A375 (cell line): ENCODE measurements around the gene APBB3. TPM values are rescaled to one million over a fixed set of nuclear protein-coding genes. Genes with fewer than 3 reads are reported as not detected.

Experiments used
- small RNA-seq: library from RNA; depleted of rRNA; stranded (forward); fragments of <200 nt; gene quantifications from one replicate; pipeline ENCODE3, GENCODE V24; 2014
- total RNA-seq: library from RNA; depleted of rRNA; stranded (reverse); fragments of >200 nt; shearing (Covaris generic); gene quantifications from 2 replicates; pipeline ENCODE4 v1.2.3, GENCODE V29; 2014; rRNA removed

APBB3 gene
- total RNA-seq, result 21.5 and 23.7 TPM in 2 replicates

GRCh38 chr5:140564196-140565023 is at the start of gene APBB3, which contains the start of gene SLC35A4:
APBB3 (minus strand) TSS chr5:140564598; CDS start chr5:140564245, 353 bp downstream.
SLC35A4 (plus strand) TSS chr5:140564828; CDS start chr5:140567170, 2,342 bp downstream.

DNA sequence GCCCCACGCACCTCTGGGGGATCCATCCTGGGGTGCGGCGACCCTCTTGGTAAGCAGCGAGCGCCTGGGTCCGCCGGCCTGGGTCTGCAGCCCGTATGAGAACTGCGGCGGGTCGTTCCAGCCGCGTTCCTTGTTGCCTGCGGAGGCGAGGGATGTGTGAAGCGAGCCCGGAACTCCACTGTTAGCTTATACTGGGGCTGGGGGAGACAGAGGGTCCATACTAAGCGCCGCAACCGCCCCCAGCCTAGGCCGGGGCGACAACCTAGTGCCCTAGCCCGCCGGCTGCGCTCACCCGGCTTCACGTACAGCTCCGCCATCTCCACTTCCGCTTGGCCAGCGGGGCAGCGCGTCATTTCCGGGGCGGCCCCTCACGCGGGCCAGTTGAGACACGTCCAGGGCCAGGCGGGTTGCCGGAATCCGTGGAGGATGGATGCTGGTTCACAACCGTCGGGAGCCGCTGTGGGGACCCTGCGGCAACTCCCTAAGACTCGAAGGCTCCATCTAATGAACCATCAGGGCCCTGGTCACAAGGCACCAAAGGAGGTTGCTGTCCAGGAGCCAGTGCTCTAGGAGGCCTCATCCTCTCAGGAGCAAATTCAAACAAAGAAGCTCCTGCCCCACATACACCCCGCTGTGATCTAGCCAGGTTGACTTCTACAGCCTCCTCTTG is 7.1 kb downstream of the APBB3 start, which contains the start of gene SRA1:
SRA1 (minus strand) TSS at position 338 of the 670 bp plus-strand sequence; CDS start at position 317, 21 bp downstream.

DNA sequence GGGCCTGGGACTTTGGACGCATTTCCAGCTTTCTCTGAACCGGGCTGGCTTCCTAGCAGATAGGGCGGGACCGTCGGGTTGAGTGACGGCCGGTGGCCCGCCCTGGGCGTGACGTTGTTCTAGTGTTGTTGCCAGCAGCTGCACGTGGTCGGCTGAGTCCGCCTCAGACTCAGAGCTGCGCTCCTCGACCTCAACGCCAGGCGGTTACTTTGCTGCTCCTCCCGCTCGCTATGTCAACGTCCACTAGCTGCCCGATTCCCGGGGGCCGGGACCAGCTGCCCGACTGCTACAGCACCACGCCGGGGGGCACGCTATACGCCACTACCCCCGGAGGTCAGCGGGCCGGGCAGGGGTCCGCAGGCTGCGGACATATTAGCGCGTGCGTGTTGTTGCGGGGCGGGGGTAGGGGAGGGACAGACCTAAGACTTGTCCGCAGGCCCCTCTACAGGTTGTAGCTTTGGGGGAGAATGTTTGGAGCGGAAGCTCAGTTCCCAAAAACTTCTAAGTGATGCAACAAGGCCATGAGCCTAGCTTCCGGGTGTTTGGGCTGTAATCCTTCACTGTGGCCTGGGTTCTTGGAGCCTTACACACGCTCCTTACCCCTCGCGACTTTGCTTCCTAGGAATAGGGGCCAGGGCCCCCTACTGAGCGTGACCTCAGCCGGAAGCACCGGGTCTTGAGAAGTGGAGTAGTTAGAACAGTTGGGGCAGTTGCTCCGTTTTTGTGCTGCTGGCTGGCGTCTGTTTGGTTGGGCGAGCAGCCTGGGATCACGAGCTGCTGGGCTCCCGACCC is 16.7 kb downstream of the APBB3 start, which contains the start of gene EIF4EBP3:
EIF4EBP3 (plus strand) TSS at position 155 of the 792 bp plus-strand sequence; CDS start at position 231, 76 bp downstream.

Small RNA genes lying within 50 kb of the gene (small RNA-seq; reads per million reads assigned to genes)
- gene RF00279, result 0.71 reads per million, percentile 42 among the genes with 10 or more reads in this experiment
- gene RF00443, result not detected

Other genes starting within 250 kb of the APBB3 start
- gene HBEGF, start 218.0 kb downstream of the APBB3 start, total RNA-seq, result 16.0 and 21.3 TPM in 2 replicates
- not detected in 2 replicates for gene SLC4A9, start 204.4 kb downstream of the APBB3 start, total RNA-seq
- 63.8 and 77.6 TPM in 2 replicates for gene ANKHD1, start 162.8 kb downstream of the APBB3 start, total RNA-seq
- gene EIF4EBP3, start 16.9 kb downstream of the APBB3 start, total RNA-seq, result 1.2 and 1.5 TPM in 2 replicates
- gene SRA1, start 7.1 kb downstream of the APBB3 start, total RNA-seq, result 75.4 and 81.9 TPM in 2 replicates
- 19.0 and 19.4 TPM in 2 replicates for gene SLC35A4, start 230 bp upstream of the APBB3 start, total RNA-seq
- gene CD14, start 68.6 kb upstream of the APBB3 start, total RNA-seq, result 0.30 and 0.66 TPM in 2 replicates
- 22.0 and 35.5 TPM in 2 replicates for gene TMCO6, start 74.9 kb upstream of the APBB3 start, total RNA-seq
- 98.0 and 106 TPM in 2 replicates for gene NDUFA2, start 83.0 kb upstream of the APBB3 start, total RNA-seq
- 156 and 166 TPM in 2 replicates for gene IK, start 83.2 kb upstream of the APBB3 start, total RNA-seq
- 24.7 and 29.2 TPM in 2 replicates for gene WDR55, start 100.3 kb upstream of the APBB3 start, total RNA-seq
- gene DND1, start 109.0 kb upstream of the APBB3 start, total RNA-seq, result 1.2 and 2.6 TPM in 2 replicates
- 181 and 182 TPM in 2 replicates for gene HARS1, start 126.8 kb upstream of the APBB3 start, total RNA-seq
- 36.4 and 42.9 TPM in 2 replicates for gene HARS2, start 126.9 kb upstream of the APBB3 start, total RNA-seq
- 54.2 and 64.0 TPM in 2 replicates for gene ZMAT2, start 135.8 kb upstream of the APBB3 start, total RNA-seq
- gene PCDHA1, start 221.5 kb upstream of the APBB3 start, total RNA-seq, result 2.1 and 2.5 TPM in 2 replicates
- 0.96 and 1.3 TPM in 2 replicates for gene PCDHA2, start 230.3 kb upstream of the APBB3 start, total RNA-seq
- gene PCDHA3, start 236.5 kb upstream of the APBB3 start, total RNA-seq, result 1.6 and 2.5 TPM in 2 replicates
- gene PCDHA4, start 242.5 kb upstream of the APBB3 start, total RNA-seq, result 2.4 and 3.2 TPM in 2 replicates